ENCODE data around the gene CACNA1H. TPM values are rescaled to one million over a fixed set of nuclear protein-coding genes. Genes with fewer than 3 reads are reported as not detected.

Gene CACNA1H
- total and polyA plus RNA-seq, 2 of the 4 experiments (the other 2 are of a cell fraction), result 1.6 to 5.8 TPM

- no peak overlapping the region for H3K4ac ChIP-seq (ENCODE audit: low read depth, low read length)
- H2BK5ac ChIP-seq (ENCODE audit: low read depth, low read length, poor library complexity, severe bottlenecking), result no peak overlapping the region
- no peaks in the 10 kb centered on the region for H3K36me3 ChIP-seq (ENCODE audit: control insufficient read depth, insufficient read depth, low read length)
- H3K4me3 ChIP-seq (ENCODE audit: insufficient read depth, low read depth, low read length), result no peak overlapping the region
- no peak overlapping the region for H4K8ac ChIP-seq (ENCODE audit: low read depth in 2 of 2, low read length in 2 of 2)
- DNase-seq (no peak), ATAC-seq (ENCODE audit: low read depth) (no peak)
- peaks cover 15% of the 10 kb centered on the region for H4K20me1 ChIP-seq (ENCODE audit: insufficient read depth, low read length)
- no peak overlapping the region for H2BK20ac ChIP-seq (ENCODE audit: low read depth, low read length)
- no peak overlapping the region for H3K56ac ChIP-seq (ENCODE audit: extremely low read depth, insufficient read depth, low read length)
- H4K91ac ChIP-seq (ENCODE audit: insufficient read depth, low read depth, low read length), result no peak overlapping the region
- H2BK15ac ChIP-seq (ENCODE audit: low read depth, low read length), result no peak overlapping the region
- TF ChIP-seq USF2 (IDR thresholded peaks at IDR 0.05; ENCODE audit: low read depth, low read length) (no peak), RFX5 (IDR thresholded peaks at IDR 0.05; ENCODE audit: low read depth, low read length) (no peak), MXI1 (IDR thresholded peaks at IDR 0.05; ENCODE audit: borderline replicate concordance, low read depth, low read length) (no peak), SMC3 (IDR thresholded peaks at IDR 0.05; ENCODE audit: low read depth, low read length) (no peak), CEBPB (IDR thresholded peaks at IDR 0.05; ENCODE audit: low read depth, low read length) (no peak), MAFK (IDR thresholded peaks at IDR 0.05; ENCODE audit: low read depth, low read length) (no peak), RCOR1 (IDR thresholded peaks at IDR 0.05; ENCODE audit: insufficient replicate concordance, low read length) (no peak), CTCF (conservative IDR thresholded peaks at IDR 0.05; ENCODE audit: low read depth, low read length) (no peak), RAD21 (IDR thresholded peaks at IDR 0.05; ENCODE audit: low read length) (no peak), MAZ (IDR thresholded peaks at IDR 0.05; ENCODE audit: borderline replicate concordance, low read depth, low read length) (no peak), NFE2L2 (IDR thresholded peaks at IDR 0.05; ENCODE audit: low read depth, low read length) (no peak), POLR2A (IDR thresholded peaks at IDR 0.05; ENCODE audit: low read depth, low read length) (no peak), ELK1 (IDR thresholded peaks at IDR 0.05; ENCODE audit: borderline replicate concordance, low read depth, low read length) (no peak), FOS (IDR thresholded peaks at IDR 0.05; ENCODE audit: low read depth, low read length) (no peak), CHD1 (IDR thresholded peaks at IDR 0.05; ENCODE audit: low read depth, low read length) (no peak), BHLHE40 (IDR thresholded peaks at IDR 0.05; ENCODE audit: low read depth, low read length) (no peak)
- whole genome bisulfite sequencing, 2 experiments (ENCODE audit: extremely low coverage in 2 of 2, insufficient read length in 1 of 2), result 76% methylated on average over 15 of the region's 17 CpGs; no CpG with 5 or more reads in 1 of the 2 experiments
- no TSS peak for BruUV-seq (replicated peaks)
- ChIA-PET CTCF (no interaction called here), POLR2A (ENCODE audit: unreplicated experiment) (no interaction called here)
- H3K23ac ChIP-seq (ENCODE audit: low read depth, low read length), result no peak overlapping the region
- H2AK9ac ChIP-seq (replicated peaks; ENCODE audit: low read depth, low read length, poor library complexity), result no peak overlapping the region
- peaks cover 13% of the 10 kb centered on the region for H3K4me1 ChIP-seq (ENCODE audit: control insufficient read depth, insufficient read depth, low read length)
- H3K9me3 ChIP-seq (ENCODE audit: control insufficient read depth, insufficient read depth, low read length), result no peaks in the 10 kb centered on the region
- no peak overlapping the region for H4K5ac ChIP-seq (ENCODE audit: low read depth, low read length)
- no peak overlapping the region for H3K18ac ChIP-seq (ENCODE audit: low read depth, low read length)
- dilution Hi-C loops (cut with HindIII; ENCODE audit: low sequenced_read_pairs, unreplicated experiment) (no loop called here), in situ Hi-C loops (cut with MboI; ENCODE audit: low sequenced_read_pairs) (no loop called here), intact Hi-C loops (cut with micrococcal nuclease) (no loop called here)
- no peak overlapping the region for H2BK120ac ChIP-seq (ENCODE audit: low read depth, low read length)
- no peak overlapping the region for H3K4me2 ChIP-seq (ENCODE audit: low read depth, low read length)
- H3K14ac ChIP-seq (replicated peaks; ENCODE audit: low read depth, low read length), result no peak overlapping the region
- no peak overlapping the region for H3K27ac ChIP-seq (ENCODE audit: insufficient read depth, low read length)
- no peak overlapping the region for H3K9ac ChIP-seq (ENCODE audit: low read depth, low read length)
- peaks cover 6% of the 10 kb centered on the region; the same call in 1 of the 2 replicates for H3K27me3 ChIP-seq (ENCODE audit: control insufficient read depth, insufficient read depth, low read length)
- H2AK5ac ChIP-seq (ENCODE audit: low read depth, low read length), result no peak overlapping the region
- no peaks in the 10 kb centered on the region for H3K9me1 ChIP-seq (ENCODE audit: insufficient read depth, low read length)
- no peaks in the 10 kb centered on the region for H3K79me1 ChIP-seq (ENCODE audit: low read depth in 1 of 2, low read length in 2 of 2)
- H2AFZ ChIP-seq (replicated peaks; ENCODE audit: low read length, poor library complexity), result no peak overlapping the region
Measured at GRCh38 chr16:1164975-1165374, 12.1 kb downstream of the CACNA1H start.
